Osteocyte (in vitro differentiated cells): ENCODE results near the gene COL4A1. TPM values are rescaled to one million over a fixed set of nuclear protein-coding genes. Genes with fewer than 3 reads are reported as not detected.
"Not testable (repeated sequence)": the region's sequence is repeated elsewhere in the genome, so short reads cannot be mapped to it uniquely, and the experiment has no call there.

Experiments used
- DNase-seq: peaks from one replicate; pipeline ENCODE4 v3.0.0; 2021; ENCODE audit warnings: mixed read lengths; ENCODE audit not compliant: unreplicated experiment; ENCODE audit errors: extremely low spot score
- H3K27ac Mint-ChIP-seq: one replicate; pipeline ENCODE4 v1.8.0; 2021; ENCODE audit warnings: mild to moderate bottlenecking, mixed read lengths; ENCODE audit not compliant: unreplicated experiment
- H3K27me3 Mint-ChIP-seq: one replicate; pipeline ENCODE4 v1.8.0; 2021; ENCODE audit warnings: mixed read lengths; ENCODE audit not compliant: unreplicated experiment
- H3K36me3 Mint-ChIP-seq: one replicate; pipeline ENCODE4 v1.8.0; 2021; ENCODE audit warnings: mixed read lengths; ENCODE audit not compliant: unreplicated experiment
- H3K4me1 Mint-ChIP-seq: one replicate; pipeline ENCODE4 v1.8.0; 2021; ENCODE audit warnings: mixed read lengths; ENCODE audit not compliant: unreplicated experiment
- H3K4me3 Mint-ChIP-seq: one replicate; pipeline ENCODE4 v1.8.0; 2021; ENCODE audit warnings: mild to moderate bottlenecking, moderate library complexity, mixed read lengths; ENCODE audit not compliant: unreplicated experiment
- H3K9me3 Mint-ChIP-seq: one replicate; pipeline ENCODE4 v1.8.0; 2021; ENCODE audit warnings: mixed read lengths; ENCODE audit not compliant: unreplicated experiment
- total RNA-seq: library from RNA; stranded (reverse); gene quantifications from 2 replicates; pipeline ENCODE4 v1.2.1, GENCODE V29; 2021
- TF ChIP-seq, protein P1 (sequence below): fragments of 200-600 bp; sonication (generic); IDR thresholded peaks from 2 replicates; pipeline ENCODE4 v1.5.0; 2021; ENCODE audit warnings: antibody characterized with exemption, mild to moderate bottlenecking, moderate library complexity

Gene COL4A1
- total RNA-seq, 1 donor from 2014 or later: 3,181 TPM

DNA sequence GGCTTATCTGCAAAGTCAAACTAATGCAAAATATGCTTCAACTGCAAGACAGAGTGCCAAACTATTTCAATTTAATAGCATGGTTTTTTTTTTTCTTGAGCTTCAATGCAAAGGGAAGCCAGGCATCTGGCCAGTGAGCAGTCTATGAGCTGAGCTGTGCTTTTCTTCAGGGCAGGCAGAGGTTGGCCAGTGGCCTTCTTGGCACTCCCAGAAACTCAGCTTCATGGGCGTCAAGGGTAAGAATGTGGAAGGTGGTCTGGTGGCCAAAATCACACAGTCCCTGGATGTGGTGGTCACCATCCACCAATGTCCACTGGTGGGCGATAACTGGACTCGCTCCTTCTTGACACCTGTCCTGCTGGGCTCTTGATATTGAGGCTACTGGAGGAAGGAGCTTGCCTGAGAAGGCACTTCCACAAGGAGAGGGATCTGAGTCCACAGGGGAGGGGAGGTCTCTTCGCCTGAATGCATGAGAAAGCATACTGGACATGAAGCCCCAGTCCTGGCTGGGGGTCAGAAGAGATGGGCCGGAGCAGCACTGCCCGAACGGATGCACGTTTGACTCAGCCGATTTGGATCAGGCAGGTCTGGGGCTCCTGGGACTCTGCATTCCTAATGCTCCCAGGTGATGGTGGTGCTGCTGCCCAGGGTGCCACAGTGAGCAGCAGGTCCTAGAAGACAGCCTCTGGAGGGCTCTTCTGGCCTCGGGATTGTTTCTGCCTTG lies 17.2 kb upstream of the COL4A1 start:
- TF ChIP-seq, protein P1, sequence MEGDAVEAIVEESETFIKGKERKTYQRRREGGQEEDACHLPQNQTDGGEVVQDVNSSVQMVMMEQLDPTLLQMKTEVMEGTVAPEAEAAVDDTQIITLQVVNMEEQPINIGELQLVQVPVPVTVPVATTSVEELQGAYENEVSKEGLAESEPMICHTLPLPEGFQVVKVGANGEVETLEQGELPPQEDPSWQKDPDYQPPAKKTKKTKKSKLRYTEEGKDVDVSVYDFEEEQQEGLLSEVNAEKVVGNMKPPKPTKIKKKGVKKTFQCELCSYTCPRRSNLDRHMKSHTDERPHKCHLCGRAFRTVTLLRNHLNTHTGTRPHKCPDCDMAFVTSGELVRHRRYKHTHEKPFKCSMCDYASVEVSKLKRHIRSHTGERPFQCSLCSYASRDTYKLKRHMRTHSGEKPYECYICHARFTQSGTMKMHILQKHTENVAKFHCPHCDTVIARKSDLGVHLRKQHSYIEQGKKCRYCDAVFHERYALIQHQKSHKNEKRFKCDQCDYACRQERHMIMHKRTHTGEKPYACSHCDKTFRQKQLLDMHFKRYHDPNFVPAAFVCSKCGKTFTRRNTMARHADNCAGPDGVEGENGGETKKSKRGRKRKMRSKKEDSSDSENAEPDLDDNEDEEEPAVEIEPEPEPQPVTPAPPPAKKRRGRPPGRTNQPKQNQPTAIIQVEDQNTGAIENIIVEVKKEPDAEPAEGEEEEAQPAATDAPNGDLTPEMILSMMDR: no peak
- H3K9me3 Mint-ChIP-seq: no peaks in the 10 kb centered on the region
- H3K36me3 Mint-ChIP-seq: peaks cover 28% of the 10 kb centered on the region
- peak overlapping the region; percentile 97 for H3K27ac Mint-ChIP-seq
- H3K4me1 Mint-ChIP-seq: peaks cover 98% of the 10 kb centered on the region
- DNase-seq: no peak
- no peaks in the 10 kb centered on the region for H3K27me3 Mint-ChIP-seq
- H3K4me3 Mint-ChIP-seq: no peak overlapping the region

DNA sequence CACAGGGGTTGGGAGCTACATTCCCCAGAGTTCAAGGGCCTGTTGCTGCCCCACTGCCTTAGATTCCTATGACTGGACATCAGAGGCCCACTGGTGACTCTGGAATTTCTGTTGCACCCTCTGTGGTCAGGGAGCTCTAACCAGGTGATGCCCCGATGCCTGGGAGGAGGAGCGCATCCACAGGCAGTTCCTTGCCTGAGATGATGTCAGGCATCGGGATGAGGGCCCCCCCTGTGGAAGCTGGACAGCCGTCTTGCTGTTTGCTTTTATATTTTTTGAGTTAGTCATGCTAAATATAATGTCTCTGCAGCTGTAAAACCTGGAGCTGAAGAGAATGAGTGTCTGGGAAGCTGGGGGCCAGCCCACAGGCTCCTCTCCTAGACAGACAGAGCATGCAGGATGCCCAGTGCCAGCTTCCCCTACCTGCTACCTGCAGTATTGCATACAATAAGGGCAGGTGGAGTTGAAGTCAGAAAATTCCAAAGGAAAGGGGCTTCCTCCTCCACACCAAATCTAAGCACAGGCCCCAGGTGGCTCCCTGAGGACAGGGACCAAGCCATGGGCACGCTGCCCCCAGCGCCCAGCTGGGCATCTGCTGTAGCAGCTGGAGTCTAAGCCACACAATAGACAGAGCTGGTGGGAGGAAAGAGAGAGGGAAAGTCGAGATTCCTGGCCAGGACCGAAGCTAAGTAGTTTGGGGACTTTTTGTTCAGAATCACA lies 16.4 kb upstream of the COL4A1 start:
- H3K27me3 Mint-ChIP-seq: no peaks in the 10 kb centered on the region
- H3K36me3 Mint-ChIP-seq: peaks cover 31% of the 10 kb centered on the region
- H3K27ac Mint-ChIP-seq: peak overlapping the region; percentile 97
- no peak for DNase-seq
- peak overlapping the region; percentile 22 for H3K4me3 Mint-ChIP-seq
- H3K4me1 Mint-ChIP-seq: peaks cover 98% of the 10 kb centered on the region
- no peaks in the 10 kb centered on the region for H3K9me3 Mint-ChIP-seq
- TF ChIP-seq, protein P1: peak; percentile 30

DNA sequence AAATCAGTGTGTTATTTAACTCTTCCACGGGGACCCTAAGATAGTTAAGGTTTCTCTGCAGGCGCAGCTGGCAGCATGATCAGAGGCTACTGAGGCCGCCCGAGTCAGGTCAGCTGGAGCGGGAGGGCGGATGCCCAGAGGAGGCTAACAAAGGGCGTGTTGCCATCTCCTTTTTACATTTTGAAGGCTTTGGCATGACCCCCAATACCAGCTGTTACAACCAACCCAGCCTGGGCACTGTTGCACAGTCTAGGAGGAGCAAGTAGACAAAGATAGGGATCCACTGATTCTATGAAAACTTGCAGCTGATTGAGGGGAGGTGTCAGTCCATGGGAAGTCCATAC lies 15.8 kb upstream of the COL4A1 start:
- Mint-ChIP-seq H3K9me3 (no peaks in the 10 kb centered on the region), H3K27ac (peak overlapping the region; percentile 97), H3K36me3 (peaks cover 35% of the 10 kb centered on the region), H3K4me3 (no peak overlapping the region), H3K27me3 (no peaks in the 10 kb centered on the region), H3K4me1 (peaks cover 98% of the 10 kb centered on the region)
- TF ChIP-seq, protein P1: no peak
- no peak for DNase-seq

DNA sequence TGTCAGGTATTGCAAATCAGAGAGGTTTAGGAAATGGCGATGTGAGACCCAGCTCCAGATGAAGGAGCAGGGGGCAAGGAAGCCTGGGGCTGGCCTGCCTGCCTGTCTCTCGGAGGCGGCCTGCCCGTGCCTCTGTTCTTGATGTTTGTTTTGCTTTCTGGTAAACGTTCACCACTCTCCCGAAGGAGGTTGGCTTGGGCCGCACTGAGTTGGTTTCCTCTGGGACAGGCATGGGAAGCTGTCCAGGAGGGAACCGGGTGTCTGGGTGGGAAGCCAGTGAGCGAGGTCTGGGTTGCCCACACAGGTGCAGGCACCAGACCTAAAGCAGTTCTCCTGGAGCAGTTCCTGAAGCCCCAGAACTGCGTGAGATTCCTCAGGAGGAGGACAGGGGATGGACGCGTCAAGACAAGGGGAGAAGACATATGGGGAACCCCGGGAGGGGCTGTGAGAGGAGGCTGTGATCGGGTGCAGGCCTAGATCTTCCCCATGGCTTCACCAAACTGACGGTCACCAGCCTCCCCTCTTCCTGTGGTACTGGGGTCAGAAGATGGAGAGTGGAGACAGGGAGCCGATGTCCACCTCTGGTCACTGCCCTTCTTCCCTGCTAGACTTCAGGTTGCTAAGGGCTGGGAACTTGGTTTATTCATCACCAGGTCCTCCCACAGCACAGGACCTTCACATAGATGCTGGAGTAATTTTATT lies 15.3 kb upstream of the COL4A1 start:
- H3K4me1 Mint-ChIP-seq: peaks cover 97% of the 10 kb centered on the region
- no peak for DNase-seq
- H3K27ac Mint-ChIP-seq: peak overlapping the region; percentile 97
- H3K9me3 Mint-ChIP-seq: no peaks in the 10 kb centered on the region
- H3K36me3 Mint-ChIP-seq: peaks cover 39% of the 10 kb centered on the region
- peak overlapping the region; percentile 12 for H3K4me3 Mint-ChIP-seq
- no peaks in the 10 kb centered on the region for H3K27me3 Mint-ChIP-seq
- TF ChIP-seq, protein P1: no peak

DNA sequence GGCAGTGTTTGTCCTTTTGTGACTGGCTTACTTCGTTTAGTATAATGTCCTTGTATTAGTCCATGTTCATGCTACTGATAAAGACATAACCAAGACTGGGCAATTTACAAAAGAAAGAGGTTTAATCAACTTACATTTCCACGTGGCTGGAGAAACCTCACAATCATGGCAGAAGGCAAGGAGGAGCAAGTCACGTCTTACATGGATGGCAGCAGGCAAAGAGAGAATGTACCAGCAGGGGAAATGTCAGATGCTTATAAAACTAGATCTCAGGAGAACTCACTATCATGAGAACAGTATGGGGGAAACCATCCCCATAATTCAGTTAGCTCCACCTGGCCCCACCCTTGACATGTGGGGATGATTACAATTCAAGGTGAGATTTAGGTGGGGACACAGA lies 14.6 kb upstream of the COL4A1 start:
- not testable (repeated sequence) for DNase-seq, H3K9me3 Mint-ChIP-seq, H3K27me3 Mint-ChIP-seq
- peak overlapping the region; percentile 33 for H3K4me3 Mint-ChIP-seq
- peak overlapping the region; percentile 97 for H3K27ac Mint-ChIP-seq
- H3K4me1 Mint-ChIP-seq: peaks cover 95% of the 10 kb centered on the region
- peaks cover 45% of the 10 kb centered on the region for H3K36me3 Mint-ChIP-seq
